Measurements from ENCODE around the gene COL4A2. TPM values are rescaled to one million over a fixed set of nuclear protein-coding genes. Genes with fewer than 3 reads are reported as not detected.

COL4A2 gene
- total and polyA plus RNA-seq, 2 donors (not counting 1 experiment from before 2014, with no cell fraction given): 0.17 TPM; not detected in 1

DNA sequence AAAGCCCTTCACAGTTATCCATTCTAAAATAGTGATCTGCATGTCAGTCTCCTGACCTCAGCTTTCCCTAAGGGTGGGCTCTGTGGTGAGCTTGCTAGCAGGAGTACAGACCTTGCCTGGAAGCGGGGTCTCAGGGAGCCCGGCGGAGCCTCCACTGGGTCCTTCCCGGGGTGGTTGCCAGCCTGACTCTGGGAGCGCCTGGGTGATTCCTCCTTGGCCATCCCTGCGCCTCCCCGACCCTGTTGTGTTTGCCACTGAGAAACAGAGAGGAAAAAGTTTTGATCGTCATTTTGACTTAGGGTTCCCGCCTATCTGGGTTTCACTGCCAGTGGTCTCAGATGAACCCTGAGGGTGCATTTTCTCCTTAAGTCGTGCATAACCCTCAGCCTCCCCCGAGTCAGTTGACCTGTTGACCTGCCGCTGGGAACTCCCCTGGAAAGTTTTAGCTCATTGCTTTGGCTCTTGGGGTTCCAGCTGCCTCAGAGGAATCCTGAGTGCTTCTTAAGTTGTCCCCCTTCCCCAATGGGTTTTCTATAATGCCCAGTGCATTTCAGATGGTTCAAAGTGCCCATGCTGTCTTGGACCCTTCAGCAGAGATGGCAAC is 136.6 kb downstream of the COL4A2 start:
- no peaks in the 10 kb centered on the region for H3K79me2 ChIP-seq (ENCODE audit: control insufficient read depth, insufficient read depth, low read length)
- no peaks in the 10 kb centered on the region for H3K9me3 ChIP-seq (ENCODE audit: control extremely low read depth in 1 of 3, control insufficient read depth in 2 of 3, insufficient read depth in 1 of 3, low read length in 2 of 3)
- no peaks in the 10 kb centered on the region for H4K20me1 ChIP-seq (ENCODE audit: control insufficient read depth, insufficient read depth, low read length, poor library complexity, severe bottlenecking)
- no peak overlapping the region for H3K4me2 ChIP-seq (replicated peaks; ENCODE audit: low read depth, low read length, poor library complexity, severe bottlenecking)
- no peak overlapping the region for H3K4me3 Mint-ChIP-seq
- H3K9ac ChIP-seq (ENCODE audit: low read length): no peak overlapping the region
- ChIA-PET POLR2A (no interaction called here), CTCF (interaction anchor here (0.6 to 2.1 kb wide), 2 partner anchors 12 to 293 kb away, joined by 6 to 10 read pairs; no protein-coding TSS in a partner anchor)
- H2AFZ ChIP-seq (ENCODE audit: insufficient read depth, low read depth, low read length, poor library complexity, severe bottlenecking): no peak overlapping the region
- H3K4me1 Mint-ChIP-seq: peaks cover 13% of the 10 kb centered on the region
- H3K4me1 ChIP-seq (ENCODE audit: control insufficient read depth in 2 of 2, insufficient read depth in 2 of 2, low read length in 2 of 2): no peaks in the 10 kb centered on the region
- H3K27ac ChIP-seq (ENCODE audit: low read length in 2 of 2): no peak overlapping the region
- TF ChIP-seq, protein P1, sequence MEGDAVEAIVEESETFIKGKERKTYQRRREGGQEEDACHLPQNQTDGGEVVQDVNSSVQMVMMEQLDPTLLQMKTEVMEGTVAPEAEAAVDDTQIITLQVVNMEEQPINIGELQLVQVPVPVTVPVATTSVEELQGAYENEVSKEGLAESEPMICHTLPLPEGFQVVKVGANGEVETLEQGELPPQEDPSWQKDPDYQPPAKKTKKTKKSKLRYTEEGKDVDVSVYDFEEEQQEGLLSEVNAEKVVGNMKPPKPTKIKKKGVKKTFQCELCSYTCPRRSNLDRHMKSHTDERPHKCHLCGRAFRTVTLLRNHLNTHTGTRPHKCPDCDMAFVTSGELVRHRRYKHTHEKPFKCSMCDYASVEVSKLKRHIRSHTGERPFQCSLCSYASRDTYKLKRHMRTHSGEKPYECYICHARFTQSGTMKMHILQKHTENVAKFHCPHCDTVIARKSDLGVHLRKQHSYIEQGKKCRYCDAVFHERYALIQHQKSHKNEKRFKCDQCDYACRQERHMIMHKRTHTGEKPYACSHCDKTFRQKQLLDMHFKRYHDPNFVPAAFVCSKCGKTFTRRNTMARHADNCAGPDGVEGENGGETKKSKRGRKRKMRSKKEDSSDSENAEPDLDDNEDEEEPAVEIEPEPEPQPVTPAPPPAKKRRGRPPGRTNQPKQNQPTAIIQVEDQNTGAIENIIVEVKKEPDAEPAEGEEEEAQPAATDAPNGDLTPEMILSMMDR (IDR thresholded peaks at IDR 0.05): no peak
- H3K27ac Mint-ChIP-seq: no peak overlapping the region
- ATAC-seq (ENCODE audit: low read depth) (no peak), DNase-seq (no peak)
- H3K36me3 ChIP-seq (replicated peaks in 1 of 2; ENCODE audit: control extremely low read depth in 1 of 2, control insufficient read depth in 1 of 2, extremely low read depth in 1 of 2, insufficient read depth in 2 of 2, low read length in 1 of 2): no peaks in the 10 kb centered on the region
- intact Hi-C loops (cut with micrococcal nuclease): no loop called here
- no peaks in the 10 kb centered on the region for H3K9me3 Mint-ChIP-seq (ENCODE audit: insufficient read depth)
- peaks cover 51% of the 10 kb centered on the region for H3K27me3 Mint-ChIP-seq
- peaks cover 0 to 27% (median 2%) of the 10 kb centered on the region in 4 experiments for H3K27me3 ChIP-seq (replicated peaks in 1 of 4; ENCODE audit: control extremely low read depth in 1 of 4, control insufficient read depth in 3 of 4, insufficient read depth in 4 of 4, low read length in 3 of 4)
- 81% methylated on average over 12 of the region's 12 CpGs for WGBS (ENCODE audit: insufficient coverage)
- no peak overlapping the region for H3K4me3 ChIP-seq (ENCODE audit: control extremely low read depth in 1 of 5, extremely low read depth in 1 of 5, insufficient read depth in 1 of 5, low read depth in 2 of 5, low read length in 4 of 5)

DNA sequence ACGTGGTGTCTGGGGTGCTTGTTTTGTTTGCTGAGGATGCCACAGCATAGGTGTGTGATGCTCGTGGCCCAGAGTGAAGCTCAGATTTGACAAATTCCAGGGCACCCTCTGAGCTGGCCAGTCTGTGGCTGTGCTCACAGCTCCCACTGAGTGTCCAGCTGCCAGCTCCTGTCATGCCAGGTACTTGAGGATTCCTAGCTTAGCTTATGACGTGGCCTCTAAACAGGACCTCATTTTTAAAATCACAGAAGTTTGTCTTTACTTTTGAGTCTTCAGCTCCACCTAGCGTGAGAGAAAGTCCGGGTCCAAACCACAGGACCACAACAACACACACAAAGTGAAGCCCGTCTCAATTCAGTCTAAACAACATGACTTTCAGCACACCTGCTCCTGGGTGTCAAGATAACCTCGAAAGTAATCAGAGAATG is 137.2 kb downstream of the COL4A2 start:
- Histone ChIP-seq H3K27ac (ENCODE audit: low read length in 2 of 2) (no peak overlapping the region), H3K36me3 (replicated peaks in 1 of 2; ENCODE audit: control extremely low read depth in 1 of 2, control insufficient read depth in 1 of 2, extremely low read depth in 1 of 2, insufficient read depth in 2 of 2, low read length in 1 of 2) (no peaks in the 10 kb centered on the region), H3K9me3 (ENCODE audit: control extremely low read depth in 1 of 3, control insufficient read depth in 2 of 3, insufficient read depth in 1 of 3, low read length in 2 of 3) (no peaks in the 10 kb centered on the region), H3K4me2 (replicated peaks; ENCODE audit: low read depth, low read length, poor library complexity, severe bottlenecking) (no peak overlapping the region), H3K27me3 (replicated peaks in 1 of 4; ENCODE audit: control extremely low read depth in 1 of 4, control insufficient read depth in 3 of 4, insufficient read depth in 4 of 4, low read length in 3 of 4) (peaks cover 0 to 27% (median 2%) of the 10 kb centered on the region in 4 experiments), H3K9ac (ENCODE audit: low read length) (no peak overlapping the region), H4K20me1 (ENCODE audit: control insufficient read depth, insufficient read depth, low read length, poor library complexity, severe bottlenecking) (no peaks in the 10 kb centered on the region), H3K79me2 (ENCODE audit: control insufficient read depth, insufficient read depth, low read length) (no peaks in the 10 kb centered on the region), H3K4me3 (ENCODE audit: control extremely low read depth in 1 of 5, extremely low read depth in 1 of 5, insufficient read depth in 1 of 5, low read depth in 2 of 5, low read length in 4 of 5) (no peak overlapping the region), H2AFZ (ENCODE audit: insufficient read depth, low read depth, low read length, poor library complexity, severe bottlenecking) (no peak overlapping the region), H3K4me1 (ENCODE audit: control insufficient read depth in 2 of 2, insufficient read depth in 2 of 2, low read length in 2 of 2) (no peaks in the 10 kb centered on the region)
- ChIA-PET POLR2A (no interaction called here), CTCF (interaction anchor here (0.6 to 2.1 kb wide), 3 partner anchors 11 to 292 kb away, joined by 4 to 10 read pairs (median 6); no protein-coding TSS in a partner anchor)
- no peak overlapping the region for H3K27ac Mint-ChIP-seq
- ATAC-seq (ENCODE audit: low read depth): no peak
- no peak for DNase-seq
- peaks cover 48% of the 10 kb centered on the region for H3K27me3 Mint-ChIP-seq
- WGBS (ENCODE audit: insufficient coverage): 63% methylated on average over 6 of the region's 7 CpGs
- no peaks in the 10 kb centered on the region for H3K9me3 Mint-ChIP-seq (ENCODE audit: insufficient read depth)
- intact Hi-C loops (cut with micrococcal nuclease): no loop called here
- TF ChIP-seq EZH2 (IDR thresholded peaks at IDR 0.05; ENCODE audit: borderline replicate concordance, insufficient read depth, low read depth, low read length, poor library complexity, severe bottlenecking): no peak
- TF ChIP-seq, protein P1 (IDR thresholded peaks at IDR 0.05): no peak
- peaks cover 13% of the 10 kb centered on the region for H3K4me1 Mint-ChIP-seq
- no peak overlapping the region for H3K4me3 Mint-ChIP-seq

Data from B cell (primary cell).